H1 (cell line): ENCODE measurements around the gene EIF2B1.

Experiments used
- CHD2 ChIP-seq: IDR thresholded peaks from 2 replicates; pipeline ENCODE4 v1.6.1; 2012; ENCODE audit warnings: low read length, improper control_type of control experiment
- EGR1 ChIP-seq: IDR thresholded peaks from 2 replicates; pipeline ENCODE4 v1.6.1; 2011; ENCODE audit warnings: low read depth, low read length, borderline replicate concordance
- EP300 ChIP-seq, 2 experiments: IDR thresholded peaks; 1 replicate in 1 of 2; 2 replicates in 1 of 2; pipeline ENCODE4 v1.6.1; 2011 to 2012; ENCODE audit warnings: low read depth in 2 of 2, low read length in 2 of 2, mild to moderate bottlenecking in 2 of 2, borderline replicate concordance in 1 of 2, inconsistent platforms in 1 of 2, moderate library complexity in 1 of 2
- GABPA ChIP-seq: IDR thresholded peaks from 2 replicates; pipeline ENCODE4 v1.6.1; 2011; ENCODE audit warnings: mild to moderate bottlenecking, low read length, moderate library complexity, borderline replicate concordance; ENCODE audit not compliant: insufficient read depth
- JUND ChIP-seq: IDR thresholded peaks from 2 replicates; pipeline ENCODE4 v1.6.1; 2011; ENCODE audit warnings: mild to moderate bottlenecking, improper control_type of control experiment, low read length
- MAX ChIP-seq: IDR thresholded peaks from 2 replicates; pipeline ENCODE4 v1.6.1; 2012; ENCODE audit warnings: inconsistent platforms
- SIN3A ChIP-seq, 2 experiments: IDR thresholded peaks in 1 of 2; conservative IDR thresholded peaks in 1 of 2; 2 replicates each; pipeline ENCODE4 v1.6.1; 2011 to 2012; ENCODE audit warnings: low read length in 2 of 2, improper control_type of control experiment in 1 of 2, low read depth in 1 of 2, mild to moderate bottlenecking in 1 of 2
- TCF12 ChIP-seq: IDR thresholded peaks from 2 replicates; pipeline ENCODE4 v1.6.1; 2011; ENCODE audit warnings: low read depth, mild to moderate bottlenecking, low read length
- YY1 ChIP-seq: IDR thresholded peaks from 2 replicates; pipeline ENCODE4 v1.6.1; 2011; ENCODE audit warnings: low read depth, mild to moderate bottlenecking, low read length
- ZNF274 ChIP-seq: IDR thresholded peaks from 2 replicates; pipeline ENCODE4 v1.7.0; 2012; ENCODE audit warnings: low read length, borderline replicate concordance; ENCODE audit errors: extremely low read depth
- TF ChIP-seq, protein P1 (sequence below), 3 experiments: IDR thresholded peaks; 1 replicate in 2 of 3; 2 replicates in 1 of 3; pipeline versions ENCODE4 v1.5.1 to v1.6.1; 2011; ENCODE audit warnings: low read length in 3 of 3, mild to moderate bottlenecking in 3 of 3, inconsistent platforms in 2 of 3, low read depth in 1 of 3, moderate library complexity in 1 of 3; ENCODE audit not compliant: insufficient read depth in 1 of 3; ENCODE audit errors: control extremely low read depth in 1 of 3

DNA sequence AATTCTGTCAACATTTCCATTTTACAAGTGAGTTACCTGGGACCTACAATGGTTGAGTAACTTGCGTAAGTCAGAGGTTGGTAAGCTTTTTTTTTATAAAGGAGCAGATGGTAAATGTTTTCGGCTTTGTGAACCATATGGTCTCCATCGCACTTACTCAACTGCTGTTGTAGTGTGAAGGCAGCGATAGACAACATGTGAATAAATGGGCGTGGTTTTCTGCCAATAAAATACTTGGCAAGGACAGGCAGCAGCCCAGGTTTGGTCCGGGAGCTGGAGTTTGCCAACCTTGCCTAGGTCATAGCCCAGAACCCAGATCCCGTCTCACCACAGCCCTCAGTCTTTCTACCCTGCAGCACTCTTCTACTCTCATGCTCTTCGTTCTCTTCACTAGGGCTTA is 25.3 kb downstream of the EIF2B1 start:
- TF ChIP-seq CHD2 (no peak), SIN3A (conservative IDR thresholded peaks at IDR 0.05 in 1 of 2, IDR thresholded peaks at IDR 0.05 in 1 of 2; ENCODE audit: low read depth in 1 of 2, low read length in 2 of 2) (no peak), EGR1 (no peak), TCF12 (no peak), GABPA (no peak), JUND (no peak), EP300 (IDR thresholded peaks at IDR 0.05; ENCODE audit: borderline replicate concordance in 1 of 2, low read depth in 2 of 2, low read length in 2 of 2) (no peak), ZNF274 (no peak), YY1 (no peak), MAX (no peak)
- TF ChIP-seq, protein P1, sequence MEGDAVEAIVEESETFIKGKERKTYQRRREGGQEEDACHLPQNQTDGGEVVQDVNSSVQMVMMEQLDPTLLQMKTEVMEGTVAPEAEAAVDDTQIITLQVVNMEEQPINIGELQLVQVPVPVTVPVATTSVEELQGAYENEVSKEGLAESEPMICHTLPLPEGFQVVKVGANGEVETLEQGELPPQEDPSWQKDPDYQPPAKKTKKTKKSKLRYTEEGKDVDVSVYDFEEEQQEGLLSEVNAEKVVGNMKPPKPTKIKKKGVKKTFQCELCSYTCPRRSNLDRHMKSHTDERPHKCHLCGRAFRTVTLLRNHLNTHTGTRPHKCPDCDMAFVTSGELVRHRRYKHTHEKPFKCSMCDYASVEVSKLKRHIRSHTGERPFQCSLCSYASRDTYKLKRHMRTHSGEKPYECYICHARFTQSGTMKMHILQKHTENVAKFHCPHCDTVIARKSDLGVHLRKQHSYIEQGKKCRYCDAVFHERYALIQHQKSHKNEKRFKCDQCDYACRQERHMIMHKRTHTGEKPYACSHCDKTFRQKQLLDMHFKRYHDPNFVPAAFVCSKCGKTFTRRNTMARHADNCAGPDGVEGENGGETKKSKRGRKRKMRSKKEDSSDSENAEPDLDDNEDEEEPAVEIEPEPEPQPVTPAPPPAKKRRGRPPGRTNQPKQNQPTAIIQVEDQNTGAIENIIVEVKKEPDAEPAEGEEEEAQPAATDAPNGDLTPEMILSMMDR (IDR thresholded peaks at IDR 0.05; ENCODE audit: control extremely low read depth in 1 of 3, insufficient read depth in 1 of 3, low read depth in 1 of 3, low read length in 3 of 3): no peak
